ENCODE data around the gene SUGCT. TPM values are rescaled to one million over a fixed set of nuclear protein-coding genes. Genes with fewer than 3 reads are reported as not detected.
"Not testable (repeated sequence)": the region's sequence is repeated elsewhere in the genome, so short reads cannot be mapped to it uniquely, and the experiment has no call there.

The SUGCT gene
- total and polyA plus RNA-seq, 2 of the 8 experiments (the other 6 are each of a cell fraction or from before 2014, with no cell fraction given), result 2.8 to 5.4 TPM

GRCh38 chr7:40117199-40117598 lies 17.6 kb upstream of the SUGCT start:
- H3K36me3 ChIP-seq (ENCODE audit: control insufficient read depth in 2 of 4, insufficient read depth in 4 of 4, low read length in 3 of 4); H4K91ac ChIP-seq (replicated peaks; ENCODE audit: insufficient read length, low read length); DNase-seq (ENCODE audit: low read depth in 1 of 2, low spot score in 2 of 2); H4K5ac ChIP-seq (ENCODE audit: insufficient read length, low read depth, low read length); H4K8ac ChIP-seq (ENCODE audit: extremely low read depth, insufficient read depth, low read length); H3K14ac ChIP-seq (ENCODE audit: insufficient read length); H3K4ac ChIP-seq (replicated peaks; ENCODE audit: insufficient read length, low read depth, low read length); POLR2A ChIA-PET (ENCODE audit: partially characterized antibody); FAIRE-seq; H3K27me3 ChIP-seq (replicated peaks in 1 of 4; ENCODE audit: control insufficient read depth in 3 of 4, extremely low read depth in 1 of 4, insufficient read depth in 3 of 4, low read length in 3 of 4); H3K18ac ChIP-seq (ENCODE audit: extremely low read depth, low read length); H2BK15ac ChIP-seq (ENCODE audit: low read length); H2BK5ac ChIP-seq (ENCODE audit: low read depth, low read length); H2BK12ac ChIP-seq (ENCODE audit: low read depth, low read length); H3K79me1 ChIP-seq (ENCODE audit: low read depth, low read length); H3K9ac ChIP-seq (replicated peaks in 1 of 4; ENCODE audit: extremely low read depth in 1 of 4, low read depth in 3 of 4, low read length in 3 of 4); H2AFZ ChIP-seq (ENCODE audit: low read length); H2BK120ac ChIP-seq (replicated peaks; ENCODE audit: low read depth, low read length); H3K56ac ChIP-seq (replicated peaks; ENCODE audit: insufficient read length, low read depth, low read length); H3K4me2 ChIP-seq (ENCODE audit: insufficient read depth in 1 of 2, low read depth in 2 of 2, low read length in 2 of 2); H3K23ac ChIP-seq (ENCODE audit: insufficient read length); H3K9me3 ChIP-seq (ENCODE audit: insufficient read depth in 2 of 2, low read depth in 1 of 2, low read length in 1 of 2); H4K20me1 ChIP-seq (replicated peaks in 1 of 2; ENCODE audit: control insufficient read depth in 1 of 2, insufficient read depth in 2 of 2, low read length in 2 of 2); H3K79me2 ChIP-seq (ENCODE audit: control insufficient read depth in 1 of 2, insufficient read depth in 2 of 2, low read length in 2 of 2); H3K23me2 ChIP-seq (ENCODE audit: low read depth, low read length); H2BK20ac ChIP-seq (ENCODE audit: low read length); H3K4me1 ChIP-seq (replicated peaks in 1 of 4; ENCODE audit: control insufficient read depth in 3 of 4, insufficient read depth in 4 of 4, low read length in 3 of 4); H2AK5ac ChIP-seq (ENCODE audit: low read depth, low read length); H3K4me3 ChIP-seq (ENCODE audit: extremely low read depth in 1 of 4, insufficient read depth in 2 of 4, low read depth in 3 of 4, low read length in 4 of 4): not testable (repeated sequence)
- H3K27ac ChIP-seq (ENCODE audit: low read depth, low read length), result 0 out of 2 replicates have a peak overlapping the region, but pooled peaks have one; percentile 15
- WGBS, 2 experiments (ENCODE audit: extremely low coverage in 1 of 2, insufficient coverage in 1 of 2, insufficient read length in 1 of 2, insufficient replicate concordance in 2 of 2, low coverage in 1 of 2, low lambda C conversion rate in 2 of 2, missing lambda C conversion rate in 1 of 2), result 90% methylated on average over 9 of the region's 9 CpGs; no CpG with 5 or more reads in 1 of the 2 experiments
- CTCF ChIA-PET (ENCODE audit: partially characterized antibody), result interaction anchor here (0.6 to 2.1 kb wide), 2 partner anchors 220 to 1457 kb away, joined by 3 to 5 read pairs; no protein-coding TSS in a partner anchor

GRCh38 chr7:40118201-40118600 lies 16.6 kb upstream of the SUGCT start:
- H4K91ac ChIP-seq (replicated peaks; ENCODE audit: insufficient read length, low read length); H2AFZ ChIP-seq (ENCODE audit: low read length); H2BK12ac ChIP-seq (ENCODE audit: low read depth, low read length); FAIRE-seq; H3K4me2 ChIP-seq (ENCODE audit: insufficient read depth in 1 of 2, low read depth in 2 of 2, low read length in 2 of 2); H2BK15ac ChIP-seq (ENCODE audit: low read length); H3K4me1 ChIP-seq (replicated peaks in 1 of 4; ENCODE audit: control insufficient read depth in 3 of 4, insufficient read depth in 4 of 4, low read length in 3 of 4); H3K79me2 ChIP-seq (ENCODE audit: control insufficient read depth in 1 of 2, insufficient read depth in 2 of 2, low read length in 2 of 2); H3K36me3 ChIP-seq (ENCODE audit: control insufficient read depth in 2 of 4, insufficient read depth in 4 of 4, low read length in 3 of 4); H2BK120ac ChIP-seq (replicated peaks; ENCODE audit: low read depth, low read length); H2AK5ac ChIP-seq (ENCODE audit: low read depth, low read length); H3K4ac ChIP-seq (replicated peaks; ENCODE audit: insufficient read length, low read depth, low read length); H3K14ac ChIP-seq (ENCODE audit: insufficient read length); H3K9ac ChIP-seq (replicated peaks in 1 of 4; ENCODE audit: extremely low read depth in 1 of 4, low read depth in 3 of 4, low read length in 3 of 4); H3K9me3 ChIP-seq (ENCODE audit: insufficient read depth in 2 of 2, low read depth in 1 of 2, low read length in 1 of 2); H3K23ac ChIP-seq (ENCODE audit: insufficient read length); H4K8ac ChIP-seq (ENCODE audit: extremely low read depth, insufficient read depth, low read length); H3K18ac ChIP-seq (ENCODE audit: extremely low read depth, low read length); H3K79me1 ChIP-seq (ENCODE audit: low read depth, low read length); H3K27ac ChIP-seq (ENCODE audit: low read depth, low read length); H3K27me3 ChIP-seq (replicated peaks in 1 of 4; ENCODE audit: control insufficient read depth in 3 of 4, extremely low read depth in 1 of 4, insufficient read depth in 3 of 4, low read length in 3 of 4); H3K56ac ChIP-seq (replicated peaks; ENCODE audit: insufficient read length, low read depth, low read length); H2BK20ac ChIP-seq (ENCODE audit: low read length); H3K23me2 ChIP-seq (ENCODE audit: low read depth, low read length); H4K20me1 ChIP-seq (replicated peaks in 1 of 2; ENCODE audit: control insufficient read depth in 1 of 2, insufficient read depth in 2 of 2, low read length in 2 of 2); H4K5ac ChIP-seq (ENCODE audit: insufficient read length, low read depth, low read length); DNase-seq (ENCODE audit: low read depth in 1 of 2, low spot score in 2 of 2); H3K4me3 ChIP-seq (ENCODE audit: extremely low read depth in 1 of 4, insufficient read depth in 2 of 4, low read depth in 3 of 4, low read length in 4 of 4); H2BK5ac ChIP-seq (ENCODE audit: low read depth, low read length); CTCF ChIA-PET (ENCODE audit: partially characterized antibody): not testable (repeated sequence)
- 98% methylated on average over 6 of the region's 7 CpGs; no CpG with 5 or more reads in 1 of the 2 experiments for WGBS, 2 experiments (ENCODE audit: extremely low coverage in 1 of 2, insufficient coverage in 1 of 2, insufficient read length in 1 of 2, insufficient replicate concordance in 2 of 2, low coverage in 1 of 2, low lambda C conversion rate in 2 of 2, missing lambda C conversion rate in 1 of 2)
- POLR2A ChIA-PET (ENCODE audit: partially characterized antibody), result interaction anchor here (0.9 kb wide), 1 partner anchor 9 kb away, joined by 3 read pairs; no protein-coding TSS in a partner anchor
